ENCODE results near the gene ZNF726.

GRCh38 chr19:23896912-23897311 is 17.8 kb upstream of the ZNF726 start:
- TF ChIP-seq CTCF (conservative IDR thresholded peaks at IDR 0.05) (no peak), ZFX (IDR thresholded peaks at IDR 0.05) (no peak)

Data from C4-2B (cell line).